Measurements from ENCODE around the gene C2orf92.

- TF ChIP-seq CTCF (IDR thresholded peaks at IDR 0.05) = no peak
- TF ChIP-seq POLR2A (IDR thresholded peaks at IDR 0.05) = no peak
These were observed 34.2 kb downstream of the C2orf92 start for GRCh38 chr2:97703741-97704140.
